ENCODE measurements around the gene MMP24OS. TPM values are rescaled to one million over a fixed set of nuclear protein-coding genes. Genes with fewer than 3 reads are reported as not detected.
"Not testable (repeated sequence)": the region's sequence is repeated elsewhere in the genome, so short reads cannot be mapped to it uniquely, and the experiment has no call there.

MMP24OS gene
- total RNA-seq, 1 donor from 2014 or later = 57.6 TPM

DNA sequence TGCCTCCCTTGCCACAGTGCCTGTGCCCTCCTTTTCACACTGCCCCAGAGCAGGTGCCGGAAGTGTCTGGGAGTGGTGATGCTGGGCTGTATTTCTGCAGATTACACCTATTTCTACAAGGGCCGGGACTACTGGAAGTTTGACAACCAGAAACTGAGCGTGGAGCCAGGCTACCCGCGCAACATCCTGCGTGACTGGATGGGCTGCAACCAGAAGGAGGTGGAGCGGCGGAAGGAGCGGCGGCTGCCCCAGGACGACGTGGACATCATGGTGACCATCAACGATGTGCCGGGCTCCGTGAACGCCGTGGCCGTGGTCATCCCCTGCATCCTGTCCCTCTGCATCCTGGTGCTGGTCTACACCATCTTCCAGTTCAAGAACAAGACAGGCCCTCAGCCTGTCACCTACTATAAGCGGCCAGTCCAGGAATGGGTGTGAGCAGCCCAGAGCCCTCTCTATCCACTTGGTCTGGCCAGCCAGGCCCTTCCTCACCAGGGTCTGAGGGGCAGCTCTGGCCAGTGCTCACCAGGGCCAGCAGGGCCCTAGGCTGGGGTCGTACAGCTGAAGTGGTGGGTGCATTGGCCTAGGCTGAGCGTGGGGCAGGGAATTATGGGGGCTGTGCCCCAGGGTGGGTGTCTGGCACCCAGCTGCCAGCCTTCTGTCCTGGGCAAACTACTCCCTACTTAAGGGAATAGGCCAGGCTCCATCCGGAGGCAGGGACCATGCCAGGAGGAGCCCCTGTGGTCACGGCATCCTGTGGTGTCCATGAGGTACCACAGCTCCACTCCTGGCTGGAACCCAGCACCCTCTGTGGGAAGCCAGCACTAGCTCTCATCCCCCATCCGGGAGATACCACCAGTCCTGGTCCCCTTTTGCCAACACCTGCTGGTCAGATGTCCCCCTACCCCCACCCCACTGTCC is 3.5 kb downstream of the MMP24OS start:
- ATAC-seq = no peak

DNA sequence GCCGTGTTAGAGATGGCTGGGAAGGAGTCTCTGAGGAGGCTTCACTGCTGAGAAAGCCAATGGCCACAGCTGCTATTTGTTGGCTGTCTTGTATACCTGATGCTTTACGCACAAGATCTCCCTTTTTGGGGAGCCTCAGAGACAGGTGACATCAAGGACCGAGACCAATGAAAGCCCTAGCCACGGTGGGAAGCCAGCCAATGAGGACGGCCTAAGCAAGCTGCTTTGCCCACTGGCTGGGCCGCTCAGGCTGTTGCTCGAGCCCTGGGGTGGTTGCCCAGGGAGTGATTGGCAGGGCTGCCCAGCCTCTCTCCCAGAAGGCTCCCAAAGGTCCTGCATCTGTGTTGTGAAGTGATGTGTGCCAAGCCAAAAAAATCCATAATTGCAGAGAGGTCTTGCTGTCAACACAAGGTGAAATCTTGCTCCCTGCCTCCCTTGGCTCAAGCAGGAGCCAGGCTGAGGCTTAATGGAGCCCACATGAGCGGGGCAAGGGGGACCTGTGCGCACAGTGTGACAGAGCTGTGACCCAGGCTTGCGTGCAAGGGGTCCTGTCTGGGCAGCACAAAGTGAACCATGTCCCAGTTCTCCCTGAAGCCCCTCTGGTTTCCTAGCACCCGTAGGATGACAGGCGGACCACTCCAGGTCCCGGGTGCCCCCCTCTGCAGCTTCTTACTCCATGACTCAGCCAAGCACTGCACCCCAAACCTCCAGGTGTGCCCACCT is 4.3 kb downstream of the MMP24OS start:
- no peak for ATAC-seq

DNA sequence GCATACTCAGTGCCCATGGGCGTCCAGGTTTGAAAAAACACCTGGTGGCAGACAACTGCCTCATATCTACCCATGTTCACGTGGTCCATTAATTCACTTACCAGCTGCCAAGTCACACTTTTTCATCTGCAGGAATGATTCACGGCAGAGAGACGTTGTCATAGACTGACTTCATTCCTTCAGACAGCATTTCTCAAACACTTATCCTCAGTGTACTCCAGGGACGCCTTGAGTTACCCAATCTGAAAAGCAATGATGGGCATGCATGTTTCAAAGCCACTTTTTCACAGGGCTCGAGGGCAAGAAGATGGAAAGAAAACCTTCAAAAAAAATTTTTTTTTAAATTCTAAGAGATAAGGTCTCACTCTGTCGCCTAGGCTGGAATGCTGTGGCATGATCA is 6.0 kb downstream of the MMP24OS start:
- peak; percentile 10 for ATAC-seq

DNA sequence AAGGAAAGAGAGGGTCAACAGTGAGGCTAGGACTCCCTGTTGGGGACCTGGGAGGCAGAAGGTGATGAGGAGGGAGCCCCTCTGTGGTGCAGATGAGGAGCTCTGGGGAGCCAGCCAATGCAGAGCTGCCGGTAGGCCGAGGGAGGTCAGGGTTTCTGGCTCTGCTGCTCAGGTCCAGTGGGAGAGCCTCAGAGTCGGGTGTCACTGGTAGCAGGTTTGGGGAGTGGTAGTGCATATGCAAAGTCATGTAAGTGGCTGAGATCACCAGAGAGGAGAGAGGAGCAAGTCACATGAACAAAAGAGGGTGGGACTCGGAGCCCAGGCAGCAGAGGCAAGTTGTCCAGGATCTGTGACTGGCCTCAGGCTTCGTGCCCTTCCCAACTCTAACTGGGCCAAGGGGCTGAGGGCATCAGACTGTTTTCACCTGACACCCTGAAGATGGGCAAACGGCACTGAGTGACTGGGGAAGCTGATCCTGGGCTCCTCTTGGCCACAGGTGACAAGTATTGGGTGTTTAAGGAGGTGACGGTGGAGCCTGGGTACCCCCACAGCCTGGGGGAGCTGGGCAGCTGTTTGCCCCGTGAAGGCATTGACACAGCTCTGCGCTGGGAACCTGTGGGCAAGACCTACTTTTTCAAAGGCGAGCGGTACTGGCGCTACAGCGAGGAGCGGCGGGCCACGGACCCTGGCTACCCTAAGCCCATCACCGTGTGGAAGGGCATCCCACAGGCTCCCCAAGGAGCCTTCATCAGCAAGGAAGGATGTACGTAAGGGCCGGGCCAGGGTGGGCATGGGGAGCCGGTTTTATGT is 6.6 kb downstream of the MMP24OS start:
- ATAC-seq = peak; percentile 11

DNA sequence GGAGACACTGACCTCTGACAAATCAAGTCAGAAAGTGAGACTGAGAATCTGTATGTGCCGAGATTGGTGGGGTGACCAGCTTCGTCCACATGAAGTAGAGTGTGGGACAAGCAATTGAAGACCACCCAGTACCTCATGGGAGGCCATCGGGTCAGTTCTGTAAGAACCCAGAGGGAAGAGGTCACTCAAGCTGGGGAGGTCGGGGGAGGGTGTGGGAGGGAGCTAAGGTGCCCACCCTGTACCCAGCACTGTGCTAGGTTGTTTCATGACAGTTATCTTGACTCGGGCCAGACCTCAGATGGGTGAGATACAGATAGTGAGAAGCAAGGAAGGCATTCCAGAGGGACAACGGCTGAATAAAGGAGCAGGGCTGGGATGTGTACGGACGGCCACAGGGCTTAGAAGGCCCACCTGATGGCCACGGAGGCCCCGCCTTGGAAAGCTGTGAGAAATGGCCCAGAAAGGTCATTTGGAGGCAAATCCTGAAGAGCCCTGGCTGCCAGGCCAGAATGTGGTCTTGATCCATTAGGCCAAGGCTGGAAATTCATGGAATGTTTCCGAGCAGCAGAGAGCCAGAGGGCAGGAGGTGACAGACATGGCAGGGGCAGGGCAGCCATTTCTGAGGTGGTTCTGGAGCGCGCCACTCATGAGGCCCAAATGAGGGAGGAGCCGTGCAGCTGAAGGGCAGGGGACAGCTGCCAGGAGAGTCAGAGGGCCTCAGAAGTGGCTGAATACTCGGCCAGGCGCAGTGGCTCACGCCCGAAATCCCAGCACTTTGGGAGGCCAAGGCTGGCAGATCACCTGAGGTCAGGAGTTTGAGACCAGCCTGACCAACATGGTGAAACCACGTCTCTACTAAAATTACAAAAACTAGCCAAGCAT is 7.7 kb downstream of the MMP24OS start:
- no peak for ATAC-seq

DNA sequence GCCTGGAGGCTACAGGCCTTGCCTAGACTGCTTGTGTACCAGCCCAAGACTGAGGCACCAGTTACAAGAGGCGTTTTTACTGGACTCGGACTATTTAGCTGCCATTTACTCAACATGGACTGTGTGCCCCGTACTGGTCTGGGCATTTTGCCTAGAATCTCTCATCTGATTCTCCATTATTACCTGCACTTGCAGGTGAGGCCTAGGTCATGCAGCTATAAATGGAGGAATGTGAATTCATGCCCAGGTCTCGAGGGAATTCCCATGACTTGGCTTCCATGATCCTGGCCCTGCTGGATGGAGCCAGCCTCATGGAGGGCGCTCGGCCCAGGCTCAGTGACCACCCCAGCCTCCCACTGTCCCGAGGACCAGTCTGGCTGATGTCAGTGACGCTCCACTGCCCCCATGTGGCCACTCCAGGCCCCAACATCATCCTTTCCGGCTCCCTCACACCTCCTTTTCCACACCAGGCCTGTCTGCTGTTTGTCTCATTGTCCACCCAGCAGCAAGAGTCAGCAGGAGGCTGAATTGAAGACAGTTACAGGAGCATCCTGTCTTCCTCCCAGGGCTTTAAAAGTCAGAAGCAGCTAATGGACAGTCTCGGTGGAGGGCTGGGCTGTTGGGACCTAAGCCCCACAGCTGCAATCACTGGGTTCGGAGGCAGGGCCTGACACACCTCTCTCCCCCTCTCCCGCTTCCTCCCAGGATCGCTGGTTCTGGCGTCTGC is 8.7 kb downstream of the MMP24OS start:
- ATAC-seq = peak; percentile 44

DNA sequence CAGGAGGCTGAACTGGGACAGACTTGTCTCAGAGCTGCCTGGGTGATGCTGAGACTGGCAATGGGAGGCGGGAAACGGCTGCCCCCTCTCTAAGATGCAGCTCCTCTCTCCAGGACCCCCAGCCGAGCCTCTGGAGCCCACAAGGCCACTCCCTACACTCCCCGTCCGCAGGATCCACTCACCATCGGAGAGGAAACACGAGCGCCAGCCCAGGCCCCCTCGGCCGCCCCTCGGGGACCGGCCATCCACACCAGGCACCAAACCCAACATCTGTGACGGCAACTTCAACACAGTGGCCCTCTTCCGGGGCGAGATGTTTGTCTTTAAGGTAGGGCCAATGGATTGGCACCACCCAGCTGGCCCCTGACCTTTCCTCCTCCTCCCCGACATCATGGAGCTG is 10.8 kb downstream of the MMP24OS start:
- ATAC-seq = no peak

DNA sequence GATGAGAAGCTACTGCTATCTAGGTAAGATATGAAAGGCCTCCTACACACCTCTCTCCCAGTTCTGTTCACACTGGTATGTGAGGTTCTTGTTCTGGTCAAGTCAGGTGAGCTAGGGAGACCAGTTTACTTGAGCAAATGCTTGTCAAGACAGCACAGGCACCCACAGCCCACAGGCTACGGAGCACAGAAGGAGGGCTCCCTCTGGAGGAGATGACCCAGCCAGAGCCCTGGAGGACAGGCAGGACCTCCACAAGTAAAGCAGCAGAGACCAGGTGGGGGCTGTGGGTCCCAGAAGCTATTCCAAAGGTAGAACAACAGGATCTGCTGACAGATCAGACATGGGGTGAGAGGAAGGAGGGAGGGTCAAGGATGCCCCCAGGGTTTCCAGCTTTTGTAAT is 13.2 kb downstream of the MMP24OS start:
- ATAC-seq = no peak

DNA sequence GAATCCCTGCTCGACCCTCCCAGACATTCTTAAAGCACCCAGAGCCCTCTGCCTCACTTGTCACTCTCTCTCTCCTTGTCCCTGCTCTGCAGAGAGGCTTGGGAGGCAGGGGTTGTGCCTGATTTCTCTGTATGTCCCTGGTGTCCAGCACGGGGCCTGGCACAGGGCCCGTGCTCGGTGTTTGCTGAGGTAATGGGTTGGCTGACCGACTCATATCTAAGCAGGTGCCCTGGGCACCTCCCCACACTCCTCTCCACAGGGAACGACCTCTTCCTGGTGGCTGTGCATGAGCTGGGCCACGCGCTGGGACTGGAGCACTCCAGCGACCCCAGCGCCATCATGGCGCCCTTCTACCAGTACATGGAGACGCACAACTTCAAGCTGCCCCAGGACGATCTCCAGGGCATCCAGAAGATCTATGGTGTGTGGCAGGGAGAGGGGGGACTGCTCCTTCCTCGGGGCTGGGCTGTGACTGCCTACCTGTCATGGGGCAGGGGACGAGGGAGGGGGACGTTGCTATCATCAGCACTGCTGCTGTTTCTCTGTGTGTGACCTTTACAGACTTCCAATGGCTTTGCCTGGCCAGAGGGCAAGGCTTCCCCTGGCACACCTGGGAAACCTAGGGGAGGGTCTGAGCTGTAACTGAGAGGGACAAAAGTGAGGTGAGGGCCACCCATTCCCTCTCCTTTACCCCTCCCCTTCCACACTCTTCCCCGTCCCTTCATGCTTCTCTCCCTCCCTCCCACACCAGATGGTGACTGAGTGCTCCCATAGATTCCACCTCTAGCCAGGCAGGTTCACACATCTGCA is 14.2 kb downstream of the MMP24OS start:
- ATAC-seq = no peak

DNA sequence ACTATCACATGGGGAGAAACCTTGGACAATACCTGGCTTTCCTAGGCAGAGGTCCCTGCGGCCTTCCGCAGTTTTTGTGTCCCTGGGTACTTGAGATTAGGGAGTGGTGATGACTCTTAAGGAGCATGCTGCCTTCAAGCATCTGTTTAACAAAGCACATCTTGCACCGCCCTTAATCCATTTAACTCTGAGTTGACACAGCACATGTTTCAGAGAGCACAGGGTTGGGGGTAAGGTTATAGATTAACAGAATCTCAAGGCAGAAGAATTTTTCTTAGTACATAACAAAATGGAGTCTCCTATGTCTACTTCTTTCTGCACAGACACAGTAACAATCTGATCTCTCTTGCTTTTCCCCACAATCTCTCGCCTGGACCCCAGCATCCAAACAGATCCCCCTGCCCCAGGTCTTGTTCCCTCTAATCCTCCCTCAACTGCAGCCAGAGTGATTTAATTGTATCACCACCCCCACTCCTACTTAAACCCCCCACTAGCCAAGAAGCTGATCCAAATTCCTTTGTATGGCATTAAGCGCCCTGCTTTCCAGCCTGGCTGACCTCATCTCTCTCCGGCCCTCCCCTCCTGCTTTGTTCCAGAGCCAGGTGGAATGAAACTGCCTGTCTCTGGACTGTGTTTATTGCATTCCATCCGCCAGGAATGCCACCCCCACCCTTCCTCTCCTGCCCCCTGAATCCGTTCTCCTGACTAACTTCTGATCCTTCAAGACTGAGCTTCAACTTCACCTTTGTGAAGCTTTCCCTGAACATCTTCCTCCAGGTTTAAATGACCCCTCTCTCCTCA is 15.0 kb downstream of the MMP24OS start:
- not testable (repeated sequence) for ATAC-seq

DNA sequence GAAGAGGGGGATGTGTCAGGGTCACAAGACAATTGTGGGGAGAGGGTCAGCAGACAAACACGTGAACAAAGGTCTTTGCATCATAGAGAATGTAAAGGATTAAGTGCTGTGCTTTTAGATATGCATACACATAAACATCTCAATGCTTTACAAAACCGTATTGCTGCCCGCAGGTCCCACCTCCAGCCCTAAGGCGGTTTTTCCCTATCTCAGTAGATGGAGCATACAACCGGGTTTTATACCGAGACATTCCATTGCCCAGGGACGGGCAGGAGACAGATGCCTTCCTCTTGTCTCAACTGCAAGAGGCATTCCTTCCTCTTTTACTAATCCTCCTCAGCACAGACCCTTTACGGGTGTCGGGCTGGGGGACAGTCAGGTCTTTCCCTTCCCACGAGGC is 15.6 kb downstream of the MMP24OS start:
- not testable (repeated sequence) for ATAC-seq

DNA sequence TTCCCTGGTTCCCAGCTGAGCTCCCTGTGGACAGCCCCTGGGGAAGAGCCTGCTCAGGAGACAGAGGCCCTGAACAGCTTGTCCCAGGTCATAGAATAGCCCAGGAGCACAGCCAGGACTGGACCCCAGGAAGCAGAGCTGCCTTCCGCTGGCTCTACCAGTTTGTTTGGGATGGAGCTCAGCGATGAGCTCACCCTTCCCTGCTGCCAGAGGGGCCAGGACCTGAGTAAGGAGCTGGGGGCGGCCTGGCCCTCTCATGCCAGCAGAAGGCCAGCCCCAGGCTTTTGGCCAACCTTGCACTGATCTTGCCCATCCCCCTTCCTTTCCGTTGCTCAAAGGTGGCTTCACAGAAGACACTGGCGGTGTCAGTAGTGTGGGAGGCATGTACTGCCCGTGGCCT is 17.5 kb downstream of the MMP24OS start:
- ATAC-seq = no peak

DNA sequence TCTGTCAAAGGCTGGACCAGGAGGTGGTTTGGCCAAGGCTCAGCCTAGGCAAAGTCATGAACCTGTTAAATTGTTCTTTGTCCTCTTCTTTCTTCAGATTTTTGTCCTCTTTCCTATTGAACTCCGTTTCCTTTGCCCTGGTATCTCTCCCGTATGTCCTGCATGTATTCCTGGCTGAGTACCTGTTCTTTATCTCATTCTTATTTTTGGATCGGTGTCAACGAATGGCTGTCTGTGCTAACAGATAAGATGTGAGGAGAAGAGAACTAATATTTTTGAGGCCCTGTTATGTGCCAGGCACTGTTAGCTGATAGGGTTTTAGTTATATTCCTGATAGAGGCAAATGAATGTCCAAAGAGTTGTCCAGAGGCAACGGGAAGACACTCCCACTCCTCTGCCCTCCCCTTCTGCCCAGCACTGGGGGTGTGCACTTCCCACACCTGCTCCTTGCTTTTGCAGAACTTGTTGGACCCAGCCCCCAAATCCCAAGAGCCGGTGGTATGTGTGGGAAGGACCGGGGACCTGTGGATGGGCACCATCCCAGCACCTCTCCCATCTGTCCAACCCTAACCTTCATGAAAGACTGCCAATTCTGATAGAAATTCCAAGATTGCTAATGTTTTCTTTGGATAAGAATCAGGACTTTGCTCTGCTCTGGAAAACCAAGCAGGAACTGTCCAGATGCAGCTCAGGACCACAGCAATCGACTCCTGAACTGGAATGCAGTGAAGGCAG is 20.6 kb downstream of the MMP24OS start:
- ATAC-seq = no peak

DNA sequence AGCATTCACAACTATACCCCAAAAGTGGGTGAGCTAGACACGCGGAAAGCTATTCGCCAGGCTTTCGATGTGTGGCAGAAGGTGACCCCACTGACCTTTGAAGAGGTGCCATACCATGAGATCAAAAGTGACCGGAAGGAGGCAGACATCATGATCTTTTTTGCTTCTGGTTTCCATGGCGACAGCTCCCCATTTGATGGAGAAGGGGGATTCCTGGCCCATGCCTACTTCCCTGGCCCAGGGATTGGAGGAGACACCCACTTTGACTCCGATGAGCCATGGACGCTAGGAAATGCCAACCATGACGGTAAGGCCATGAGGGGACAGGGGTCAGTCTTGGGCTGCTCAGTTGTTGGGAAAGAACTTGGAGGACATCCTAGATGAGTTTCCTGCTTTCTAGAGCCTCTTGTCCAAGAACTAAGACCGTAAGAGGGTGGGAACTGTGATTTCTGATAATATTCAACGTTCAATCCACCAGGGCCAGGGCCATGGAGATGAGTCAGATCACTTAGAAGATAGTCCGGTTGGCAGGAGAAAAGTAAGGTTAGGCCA is 23.4 kb downstream of the MMP24OS start:
- ATAC-seq = no peak

DNA sequence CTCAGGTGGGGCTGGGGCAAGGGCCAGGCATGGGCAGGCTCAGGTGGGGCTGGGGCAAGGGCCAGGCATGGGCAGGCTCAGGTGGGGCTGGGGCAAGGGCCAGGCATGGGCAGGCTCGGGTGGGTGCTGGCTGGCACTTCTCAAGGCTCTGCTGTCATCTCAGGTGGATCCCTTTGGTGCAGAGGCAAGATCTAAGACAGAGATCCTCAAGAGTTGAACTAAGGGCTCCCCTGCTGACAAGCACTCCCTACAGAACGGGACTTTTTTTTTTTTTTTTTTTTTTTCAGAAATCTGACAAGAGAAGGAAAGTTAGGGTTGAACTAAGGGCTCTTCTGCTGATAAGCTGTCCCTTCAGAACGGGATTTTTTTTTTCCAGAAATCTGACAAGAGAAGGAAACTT is 24.9 kb downstream of the MMP24OS start:
- ATAC-seq = no peak

DNA sequence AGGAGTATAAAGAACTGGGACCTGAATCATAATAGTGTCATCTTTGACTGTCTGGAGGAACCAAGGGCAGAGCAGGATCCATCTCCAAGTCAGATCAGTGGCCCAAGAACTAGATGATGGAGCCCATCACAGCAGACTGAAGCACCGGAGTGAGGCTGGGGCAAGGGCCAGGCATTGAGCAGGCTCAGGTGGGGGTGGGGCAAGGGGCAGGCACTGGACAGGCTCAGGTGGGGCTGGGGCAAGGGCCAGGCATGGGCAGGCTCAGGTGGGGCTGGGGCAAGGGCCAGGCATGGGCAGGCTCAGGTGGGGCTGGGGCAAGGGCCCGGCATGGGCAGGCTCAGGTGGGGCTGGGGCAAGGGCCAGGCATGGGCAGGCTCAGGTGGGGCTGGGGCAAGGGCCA is 25.3 kb downstream of the MMP24OS start:
- ATAC-seq = not testable (repeated sequence)

DNA sequence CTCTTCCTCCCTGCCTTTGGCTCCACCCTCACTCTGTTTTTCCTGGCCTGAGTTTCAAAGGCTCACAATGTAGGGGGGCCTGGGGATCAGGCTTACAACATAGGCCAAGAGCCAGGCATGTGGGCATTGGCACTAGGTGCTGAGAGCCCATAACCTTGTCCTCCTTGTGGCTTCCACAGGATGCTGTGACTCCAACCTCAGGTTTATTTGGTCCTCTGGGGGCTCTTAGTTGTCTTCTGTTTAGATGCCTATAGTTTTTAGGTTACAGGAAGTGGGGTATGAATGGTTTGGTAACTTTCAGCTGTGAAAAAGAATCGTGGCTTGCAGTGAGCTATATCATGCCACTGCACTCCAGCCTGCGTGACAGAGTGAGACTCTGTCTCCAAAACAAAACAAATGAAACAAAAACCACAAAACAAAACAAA is 25.9 kb downstream of the MMP24OS start:
- no peak for ATAC-seq

DNA sequence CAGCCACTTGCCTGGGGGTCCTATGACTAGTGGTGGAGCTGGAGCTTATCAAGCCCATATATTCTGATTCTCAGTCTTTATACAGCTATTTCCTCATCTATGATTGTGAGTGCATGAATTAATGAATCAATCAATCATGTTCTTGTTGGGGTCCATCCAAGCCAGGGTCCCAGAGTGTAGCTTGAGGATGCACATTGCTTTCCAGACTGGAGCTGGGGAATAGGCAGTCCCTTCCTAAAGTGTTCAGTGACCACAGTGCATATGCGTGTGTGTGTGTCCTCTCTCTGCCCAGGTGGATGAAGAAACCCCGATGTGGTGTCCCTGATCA is 26.3 kb downstream of the MMP24OS start:
- no peak for ATAC-seq

Data from esophagus mucosa (tissue), 1 donor.